A549 treated with DMSO at 1 μM for 4 hours (cell line): Measurements from ENCODE around the gene HSFX1. TPM values are rescaled to one million over a fixed set of nuclear protein-coding genes. Genes with fewer than 3 reads are reported as not detected.

Experiments
- total RNA-seq: library from RNA; stranded (reverse); fragments of 200-300 nt; extraction: Qiagen RNA extraction; gene quantifications from 5 replicates; pipeline ENCODE4 v1.2.3, GENCODE V29; 2022; ENCODE audit warnings: low read depth

Gene HSFX1, protein sequence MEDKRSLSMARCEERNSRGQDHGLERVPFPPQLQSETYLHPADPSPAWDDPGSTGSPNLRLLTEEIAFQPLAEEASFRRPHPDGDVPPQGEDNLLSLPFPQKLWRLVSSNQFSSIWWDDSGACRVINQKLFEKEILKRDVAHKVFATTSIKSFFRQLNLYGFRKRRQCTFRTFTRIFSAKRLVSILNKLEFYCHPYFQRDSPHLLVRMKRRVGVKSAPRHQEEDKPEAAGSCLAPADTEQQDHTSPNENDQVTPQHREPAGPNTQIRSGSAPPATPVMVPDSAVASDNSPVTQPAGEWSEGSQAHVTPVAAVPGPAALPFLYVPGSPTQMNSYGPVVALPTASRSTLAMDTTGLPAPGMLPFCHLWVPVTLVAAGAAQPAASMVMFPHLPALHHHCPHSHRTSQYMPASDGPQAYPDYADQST
- total RNA-seq: 0.28 to 0.48 TPM (median 0.32 TPM) in 4 of 5 replicates, not detected in the other

DNA sequence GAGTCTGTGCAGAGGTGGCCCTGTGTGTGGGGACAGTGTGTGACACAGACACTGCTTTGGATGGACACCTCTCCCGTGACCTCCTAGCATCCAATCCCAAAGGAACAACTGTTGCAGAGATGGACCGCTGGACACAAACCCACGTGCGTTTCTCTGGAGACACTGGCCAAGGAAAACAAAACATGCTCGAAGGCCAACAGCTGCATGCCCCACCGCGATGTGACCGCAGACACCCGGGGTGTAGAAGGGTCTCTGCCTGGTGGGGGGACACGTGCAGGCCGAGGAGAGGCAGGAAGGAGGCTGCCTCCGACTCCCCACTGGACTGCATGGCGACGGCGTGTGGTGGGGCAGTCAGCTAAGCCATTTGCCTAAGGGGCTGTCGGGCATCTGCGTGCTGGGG is at the start of gene HSFX1:
TSS of gene HSFX1 (plus strand) at position 301 of the 400 bp plus-strand sequence. CDS start 614 bp downstream, outside the sequence.

DNA sequence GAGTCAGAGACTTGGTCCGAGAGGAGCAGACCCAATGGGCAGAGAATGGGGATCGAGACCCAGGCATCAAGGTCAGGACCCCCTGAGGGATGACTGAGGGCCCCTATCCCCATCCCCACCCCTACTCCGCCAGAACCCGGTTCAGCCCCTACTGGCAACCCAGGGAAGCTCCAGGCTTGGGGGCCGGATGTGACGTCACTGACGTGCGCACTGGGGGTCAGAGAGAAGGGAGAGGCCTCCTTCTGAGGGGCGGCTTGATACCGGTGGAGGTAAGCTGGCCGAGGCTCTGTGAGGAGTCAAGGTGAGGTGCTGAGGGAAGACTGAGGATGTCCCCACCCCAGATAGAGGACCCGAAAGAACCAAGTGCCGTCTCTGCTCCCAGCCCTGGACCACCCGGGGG is 7.9 kb downstream of the HSFX1 start, which contains the start of gene MAGEA9:
TSS of gene MAGEA9 (plus strand) at position 204 of the 400 bp plus-strand sequence. CDS start 4,281 bp downstream, outside the sequence.

Other genes starting within 250 kb of the HSFX1 start
- 21.3 to 22.9 TPM (median 22.2 TPM) in 5 replicates for gene EOLA1, start 233.1 kb upstream of the HSFX1 start, total RNA-seq
- not detected in 5 replicates for gene HSFX3, start 224.1 kb upstream of the HSFX1 start, total RNA-seq
- 0.07 TPM in 1 of 5 replicates, not detected in the others for gene MAGEA9B, start 186.6 kb upstream of the HSFX1 start, total RNA-seq
- gene HSFX2, start 178.8 kb upstream of the HSFX1 start, total RNA-seq: 0.13 TPM in 1 of 5 replicates, not detected in the others
- 25.2 to 31.0 TPM (median 27.6 TPM) in 5 replicates for gene TMEM185A, start 142.3 kb upstream of the HSFX1 start, total RNA-seq
- not detected in 5 replicates for gene MAGEA11, start 62.0 kb upstream of the HSFX1 start, total RNA-seq
- not detected in 5 replicates for gene MAGEA9, start 7.9 kb downstream of the HSFX1 start, total RNA-seq
- gene MAGEA8, start 107.1 kb downstream of the HSFX1 start, total RNA-seq: not detected in 5 replicates
- gene HSFX4, start 155.5 kb downstream of the HSFX1 start, total RNA-seq: not detected in 5 replicates
- 54.4 to 58.8 TPM (median 57.0 TPM) in 5 replicates for gene EOLA2, start 164.4 kb downstream of the HSFX1 start, total RNA-seq